SK-N-SH treated with all-trans-retinoic acid at 6 μM for 48 hours (cell line): ENCODE data around the gene SMNDC1.

Experiments
- ARNTL ChIP-seq: fragments of 450-650 bp; formaldehyde crosslinking; IDR thresholded peaks from 2 replicates; pipeline ENCODE4 v1.5.0; 2020; ENCODE audit warnings: low read depth, mild to moderate bottlenecking, moderate library complexity, borderline replicate concordance
- ESRRG ChIP-seq: fragments of 250-450 bp; sonication (Bioruptor Pico); IDR thresholded peaks from 2 replicates; pipeline ENCODE4 v1.6.1; 2021; ENCODE audit warnings: mild to moderate bottlenecking
- OSR1 ChIP-seq: fragments of 250-450 bp; sonication (Bioruptor Pico); IDR thresholded peaks from 2 replicates; pipeline ENCODE4 v1.8.0; 2022; ENCODE audit warnings: moderate library complexity, mild to moderate bottlenecking, inconsistent platforms
- RARB ChIP-seq: fragments of 250-450 bp; sonication (Bioruptor Pico); IDR thresholded peaks from 2 replicates; pipeline ENCODE4 v1.8.0; 2021; ENCODE audit warnings: mild to moderate bottlenecking, moderate library complexity
- ZFP30 ChIP-seq: fragments of 450-650 bp; formaldehyde crosslinking; IDR thresholded peaks from 2 replicates; pipeline ENCODE4 v1.5.0; 2022; ENCODE audit warnings: mild to moderate bottlenecking, moderate library complexity
- ZNF70 ChIP-seq: fragments of 450-650 bp; formaldehyde crosslinking; IDR thresholded peaks from 2 replicates; pipeline ENCODE4 v1.5.0; 2020; ENCODE audit warnings: mild to moderate bottlenecking, moderate library complexity
- TF ChIP-seq, protein P1 (sequence below): fragments of 250-450 bp; sonication (Bioruptor Pico); IDR thresholded peaks from 2 replicates; pipeline ENCODE4 v1.8.0; 2020; ENCODE audit warnings: mild to moderate bottlenecking, moderate library complexity, borderline replicate concordance

DNA sequence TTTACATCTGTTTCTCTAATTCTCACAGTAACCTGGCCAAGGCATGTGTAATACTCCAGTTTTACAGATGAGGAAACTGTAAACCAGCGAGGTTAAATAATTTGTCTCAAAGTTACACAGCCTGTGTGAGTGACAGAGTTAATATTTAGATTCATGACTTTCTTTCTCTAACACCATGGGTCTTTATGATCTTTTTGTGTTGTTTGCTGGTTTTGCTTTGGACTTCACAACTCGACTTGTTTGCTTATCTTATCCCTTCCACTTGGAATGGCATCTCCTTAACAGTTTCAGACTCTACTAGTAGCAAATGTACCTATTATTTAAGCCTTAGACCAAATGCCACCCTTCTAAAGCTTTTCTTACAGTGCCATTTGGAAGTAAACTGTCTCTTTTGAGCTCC, 62.9 kb downstream of the SMNDC1 start:
- no peak for TF ChIP-seq ARNTL
- TF ChIP-seq, protein P1, sequence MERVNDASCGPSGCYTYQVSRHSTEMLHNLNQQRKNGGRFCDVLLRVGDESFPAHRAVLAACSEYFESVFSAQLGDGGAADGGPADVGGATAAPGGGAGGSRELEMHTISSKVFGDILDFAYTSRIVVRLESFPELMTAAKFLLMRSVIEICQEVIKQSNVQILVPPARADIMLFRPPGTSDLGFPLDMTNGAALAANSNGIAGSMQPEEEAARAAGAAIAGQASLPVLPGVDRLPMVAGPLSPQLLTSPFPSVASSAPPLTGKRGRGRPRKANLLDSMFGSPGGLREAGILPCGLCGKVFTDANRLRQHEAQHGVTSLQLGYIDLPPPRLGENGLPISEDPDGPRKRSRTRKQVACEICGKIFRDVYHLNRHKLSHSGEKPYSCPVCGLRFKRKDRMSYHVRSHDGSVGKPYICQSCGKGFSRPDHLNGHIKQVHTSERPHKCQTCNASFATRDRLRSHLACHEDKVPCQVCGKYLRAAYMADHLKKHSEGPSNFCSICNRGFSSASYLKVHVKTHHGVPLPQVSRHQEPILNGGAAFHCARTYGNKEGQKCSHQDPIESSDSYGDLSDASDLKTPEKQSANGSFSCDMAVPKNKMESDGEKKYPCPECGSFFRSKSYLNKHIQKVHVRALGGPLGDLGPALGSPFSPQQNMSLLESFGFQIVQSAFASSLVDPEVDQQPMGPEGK: no peak
- no peak for TF ChIP-seq OSR1 (CRISPR knock-in tag)
- TF ChIP-seq ZNF70 (CRISPR knock-in tag): no peak
- TF ChIP-seq ESRRG (CRISPR knock-in tag): no peak
- no peak for TF ChIP-seq RARB (CRISPR knock-in tag)
- TF ChIP-seq ZFP30 (CRISPR knock-in tag): no peak
